NCI-H526 treated with DMSO at 0.1 percent for 48 hours (cell line): ENCODE measurements around the gene UBFD1.
"Not testable (repeated sequence)": the region's sequence is repeated elsewhere in the genome, so short reads cannot be mapped to it uniquely, and the experiment has no call there.

Experiments used
- DNase-seq: peaks from one replicate; lab custom pipeline; 2025; lab: John Stamatoyannopoulos, UW

UBFD1 gene

DNA sequence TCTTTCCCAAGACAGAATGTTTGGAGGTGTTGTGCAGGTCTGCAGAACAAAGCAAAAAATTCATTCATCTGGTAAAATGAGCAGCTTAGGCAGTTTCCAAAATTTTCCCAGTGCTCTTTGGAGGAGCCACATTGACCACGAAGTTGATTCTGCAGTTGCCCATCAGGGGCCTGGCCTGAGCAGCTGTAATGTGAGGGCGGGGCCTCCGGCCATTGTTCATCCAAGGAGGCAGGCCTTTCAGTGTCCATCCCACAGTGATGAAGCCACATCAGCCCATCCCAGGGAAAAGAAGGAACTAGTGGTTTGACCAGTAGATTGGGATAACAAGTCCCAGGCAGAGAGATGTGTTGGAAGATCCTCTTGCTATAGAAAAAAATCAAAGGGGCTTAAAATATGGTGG, 10.1 kb downstream of the UBFD1 start:
- no peak for DNase-seq

DNA sequence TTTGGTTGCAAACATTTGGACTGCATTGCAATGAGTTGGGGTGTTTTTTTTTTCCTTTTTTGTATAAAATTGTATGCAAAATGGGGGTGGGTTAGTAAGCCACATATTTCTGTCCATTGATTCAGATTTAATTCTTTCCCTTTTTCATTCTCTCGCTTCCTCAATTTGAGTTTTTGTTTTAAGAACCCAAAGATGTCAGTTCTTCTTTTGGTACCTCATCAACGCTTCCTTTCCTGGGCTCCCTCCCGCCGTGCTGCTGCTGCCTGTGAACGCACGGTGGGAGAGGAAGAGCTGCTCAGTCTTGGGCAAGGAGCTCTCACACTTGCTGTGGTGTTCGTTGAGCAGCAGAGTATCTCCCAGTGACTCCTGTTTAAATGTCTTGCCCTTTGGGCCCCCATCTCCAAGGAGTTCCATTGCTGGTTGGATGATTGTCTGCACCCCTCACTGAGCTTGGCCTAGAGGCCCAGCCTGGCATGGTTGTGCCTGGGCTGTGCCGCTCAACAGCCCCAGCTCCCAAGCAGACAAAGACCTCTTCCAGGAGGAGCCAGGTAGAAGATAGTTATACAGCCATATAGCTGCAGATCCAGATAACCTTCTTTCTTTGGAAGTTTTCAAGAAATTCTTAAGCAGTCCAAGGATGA, 13.6 kb downstream of the UBFD1 start:
- DNase-seq = no peak

DNA sequence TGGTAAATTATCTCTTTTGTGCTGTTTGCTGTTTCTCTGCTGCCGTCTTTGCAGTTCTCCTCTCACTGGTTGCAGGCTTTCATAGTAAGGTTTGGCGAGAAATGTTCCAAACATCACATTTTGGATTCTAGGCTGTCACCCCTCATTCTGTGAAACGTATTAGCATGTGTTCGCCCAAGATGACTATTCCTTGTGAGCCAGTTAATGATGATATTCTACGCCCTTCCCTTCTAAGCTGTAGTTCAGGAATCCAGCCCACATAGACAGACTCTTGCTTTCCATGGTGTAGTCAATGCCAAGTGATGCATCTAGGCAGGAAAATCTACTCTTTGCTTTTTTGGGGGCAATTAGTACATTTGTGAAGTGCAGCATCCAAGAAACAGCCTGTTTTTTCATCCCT, 14.4 kb downstream of the UBFD1 start:
- DNase-seq = no peak

DNA sequence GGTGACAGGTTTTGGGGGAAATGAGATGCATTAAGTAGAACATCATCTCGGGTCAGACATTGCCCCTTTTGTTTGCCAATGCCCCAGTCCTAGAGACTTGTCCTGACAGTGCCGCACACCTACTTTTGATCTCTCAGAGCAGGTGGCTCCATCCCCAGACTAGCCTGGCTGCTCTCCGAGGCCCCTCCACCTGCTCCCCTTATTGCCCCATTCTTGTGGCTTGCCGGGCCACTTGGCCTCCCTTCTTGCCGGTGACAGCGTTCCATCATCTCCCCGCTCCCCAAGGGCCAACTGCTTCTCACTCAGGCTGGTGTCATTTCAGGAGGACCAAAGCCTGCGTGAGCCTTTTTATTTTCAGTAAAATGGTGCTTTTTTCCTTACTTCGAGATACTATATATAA, 14.9 kb downstream of the UBFD1 start:
- DNase-seq = no peak

DNA sequence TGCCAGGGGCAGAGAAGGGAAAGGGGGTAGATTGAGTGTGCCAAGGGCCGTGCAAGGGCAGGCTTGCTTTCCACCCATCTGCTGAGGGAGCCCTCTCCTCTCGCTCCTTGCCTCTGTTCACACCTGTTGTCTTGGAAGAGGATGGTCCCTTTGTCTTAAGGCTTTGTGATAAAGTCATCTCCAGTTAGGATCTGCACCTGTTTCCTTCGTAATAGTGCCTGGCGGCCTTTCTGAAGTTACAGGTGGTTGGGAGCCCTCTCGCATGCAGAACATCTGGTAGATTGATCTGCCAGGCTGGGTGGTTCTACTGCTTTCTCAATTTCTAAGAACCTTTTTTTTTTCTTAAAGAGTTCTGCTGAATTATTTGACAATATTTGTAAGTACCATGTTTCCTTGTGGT, 16.3 kb downstream of the UBFD1 start:
- no peak for DNase-seq

DNA sequence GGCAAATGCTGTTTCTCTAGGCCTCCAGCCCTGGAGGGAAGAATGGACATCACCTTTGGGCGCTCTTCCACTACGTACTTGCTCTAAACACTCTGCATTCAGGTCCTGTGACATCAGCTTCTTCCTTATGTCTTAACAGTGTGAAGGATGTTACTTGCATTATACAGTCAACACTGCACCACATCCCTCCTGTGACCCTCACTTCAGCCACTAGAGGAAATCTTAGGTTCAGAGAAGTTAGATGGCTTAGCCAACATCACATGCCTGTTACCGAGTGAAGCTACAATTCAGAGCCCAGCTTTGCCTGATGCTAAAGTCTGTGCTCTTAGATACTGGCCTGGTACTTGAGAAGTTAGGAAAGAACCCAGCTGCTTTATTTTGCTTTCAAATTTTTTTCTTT, 18.3 kb downstream of the UBFD1 start:
- no peak for DNase-seq

DNA sequence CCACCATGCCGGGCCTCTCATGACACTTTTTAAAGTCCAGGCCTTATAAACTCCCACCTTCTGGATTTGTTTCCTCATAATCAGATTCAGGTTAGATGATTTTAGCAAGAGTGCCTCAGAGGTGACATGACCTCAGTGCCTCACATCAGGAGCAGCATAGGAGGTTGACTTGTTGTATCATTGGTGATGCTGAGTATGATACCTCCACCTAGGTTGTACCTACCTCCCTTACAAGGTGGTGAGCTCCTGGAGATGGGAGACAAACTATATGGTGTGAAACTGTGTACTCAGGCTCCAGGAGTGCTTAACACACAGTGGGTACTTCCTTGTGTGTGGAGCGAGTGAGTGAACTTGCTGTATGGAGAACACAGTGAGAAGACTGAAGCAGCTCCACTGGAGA, 20.0 kb downstream of the UBFD1 start:
- no peak for DNase-seq

DNA sequence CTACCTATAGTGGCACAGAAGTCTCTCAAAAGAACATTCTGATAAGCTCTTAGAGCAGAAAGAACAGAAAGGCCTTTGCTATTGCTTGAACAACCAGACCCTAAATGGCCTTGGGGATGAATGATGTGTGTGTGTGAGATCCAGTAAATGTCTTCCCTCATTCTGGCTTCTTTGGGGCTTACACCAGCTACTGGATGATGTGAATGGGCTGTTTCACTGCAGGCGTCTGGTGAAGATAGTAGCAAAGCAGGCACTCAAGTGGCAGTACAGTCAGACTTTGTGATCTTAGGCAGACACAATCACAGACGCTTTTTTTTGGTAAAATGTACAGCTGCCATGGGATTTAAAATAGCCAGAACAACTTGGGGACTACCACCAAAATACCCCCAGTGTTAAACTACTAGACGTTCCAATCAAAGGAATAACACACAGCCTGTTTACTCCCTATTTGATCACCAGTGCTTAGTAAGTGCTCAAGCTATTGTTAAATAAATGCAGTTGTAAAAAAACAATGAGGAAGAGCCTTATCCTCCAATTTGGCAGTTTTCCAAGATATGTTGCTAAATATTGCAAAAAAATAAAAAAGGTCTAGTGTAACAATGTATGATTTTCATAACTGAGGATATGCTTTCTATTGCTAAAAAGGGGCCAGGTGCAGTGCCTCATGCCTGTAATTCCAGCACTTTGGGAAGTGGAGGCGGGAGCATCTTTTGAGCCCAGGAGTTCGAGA, 20.7 kb downstream of the UBFD1 start:
- DNase-seq = no peak

DNA sequence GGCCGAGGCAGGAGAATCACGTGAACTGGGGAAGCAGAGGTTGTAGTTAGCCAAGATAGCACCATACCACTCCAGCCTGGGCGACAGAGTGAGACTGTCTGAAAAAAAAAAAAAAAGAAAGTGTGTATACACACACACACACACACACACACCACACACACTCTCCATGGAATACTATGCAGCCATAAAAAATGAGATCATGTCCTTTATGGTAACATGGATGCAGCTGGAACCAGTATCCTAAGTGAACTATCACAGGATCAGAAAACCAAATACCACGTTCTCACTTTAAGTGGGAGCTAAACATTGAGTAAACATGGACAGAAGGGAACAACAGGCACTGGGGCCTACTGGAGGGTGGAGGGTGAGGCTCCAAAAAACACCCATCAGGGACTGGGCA, 21.8 kb downstream of the UBFD1 start:
- no peak for DNase-seq

DNA sequence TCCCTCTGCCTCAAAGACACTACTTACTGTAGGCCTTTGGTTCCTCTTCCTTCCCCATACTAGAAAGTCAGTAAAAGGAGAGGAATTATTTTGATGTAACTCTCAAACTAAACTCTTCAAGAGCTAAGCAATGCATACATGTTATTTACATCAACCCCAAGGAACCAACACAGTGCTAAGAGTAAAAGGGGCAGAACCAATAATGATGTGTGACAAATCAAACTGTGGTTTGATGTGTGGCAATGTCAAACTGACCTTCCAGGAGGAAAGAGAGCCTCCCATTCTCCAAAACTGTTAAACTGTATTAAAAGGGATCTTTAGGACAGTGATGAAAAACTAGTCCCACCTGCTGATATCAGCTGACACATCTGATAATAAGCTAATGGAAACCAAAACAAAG, 22.9 kb downstream of the UBFD1 start:
- no peak for DNase-seq

DNA sequence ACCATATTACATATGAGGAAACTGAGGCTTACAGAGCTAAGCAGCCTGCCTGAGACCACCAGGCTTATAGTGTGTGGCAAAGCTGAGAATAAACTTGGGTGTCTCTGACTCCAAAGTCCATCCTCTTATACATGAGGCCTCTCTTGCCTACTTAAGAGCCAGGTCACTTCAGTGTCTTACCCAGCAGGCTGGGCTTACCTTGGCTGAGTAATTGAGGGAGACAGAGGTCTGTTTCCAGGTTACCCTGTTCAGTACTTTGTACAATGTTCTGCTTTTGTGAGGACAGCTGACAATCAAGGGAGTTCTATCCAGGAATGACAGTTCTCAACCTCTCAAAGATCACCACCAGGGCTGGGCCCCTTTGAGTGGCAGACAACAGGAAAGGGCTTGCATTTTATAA, 24.2 kb downstream of the UBFD1 start:
- DNase-seq = no peak

DNA sequence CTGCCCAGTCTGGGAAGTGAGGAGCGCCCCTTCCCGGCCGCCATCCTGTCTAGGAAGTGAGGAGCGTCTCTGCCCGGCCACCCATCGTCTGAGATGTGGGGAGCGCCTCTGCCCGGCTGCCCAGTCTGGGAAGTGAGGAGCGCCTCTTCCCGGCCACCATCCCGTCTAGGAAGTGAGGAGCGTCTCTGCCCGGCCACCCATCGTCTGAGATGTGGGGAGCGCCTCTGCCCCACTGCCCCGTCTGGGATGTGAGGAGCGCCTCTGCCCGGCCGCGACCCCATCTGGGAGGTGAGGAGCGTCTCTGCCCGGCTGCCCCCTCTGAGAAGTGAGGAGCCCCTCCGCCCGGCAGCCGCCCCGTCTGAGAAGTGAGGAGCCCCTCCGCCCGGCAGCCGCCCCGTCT, 25.7 kb downstream of the UBFD1 start:
- DNase-seq = not testable (repeated sequence)

DNA sequence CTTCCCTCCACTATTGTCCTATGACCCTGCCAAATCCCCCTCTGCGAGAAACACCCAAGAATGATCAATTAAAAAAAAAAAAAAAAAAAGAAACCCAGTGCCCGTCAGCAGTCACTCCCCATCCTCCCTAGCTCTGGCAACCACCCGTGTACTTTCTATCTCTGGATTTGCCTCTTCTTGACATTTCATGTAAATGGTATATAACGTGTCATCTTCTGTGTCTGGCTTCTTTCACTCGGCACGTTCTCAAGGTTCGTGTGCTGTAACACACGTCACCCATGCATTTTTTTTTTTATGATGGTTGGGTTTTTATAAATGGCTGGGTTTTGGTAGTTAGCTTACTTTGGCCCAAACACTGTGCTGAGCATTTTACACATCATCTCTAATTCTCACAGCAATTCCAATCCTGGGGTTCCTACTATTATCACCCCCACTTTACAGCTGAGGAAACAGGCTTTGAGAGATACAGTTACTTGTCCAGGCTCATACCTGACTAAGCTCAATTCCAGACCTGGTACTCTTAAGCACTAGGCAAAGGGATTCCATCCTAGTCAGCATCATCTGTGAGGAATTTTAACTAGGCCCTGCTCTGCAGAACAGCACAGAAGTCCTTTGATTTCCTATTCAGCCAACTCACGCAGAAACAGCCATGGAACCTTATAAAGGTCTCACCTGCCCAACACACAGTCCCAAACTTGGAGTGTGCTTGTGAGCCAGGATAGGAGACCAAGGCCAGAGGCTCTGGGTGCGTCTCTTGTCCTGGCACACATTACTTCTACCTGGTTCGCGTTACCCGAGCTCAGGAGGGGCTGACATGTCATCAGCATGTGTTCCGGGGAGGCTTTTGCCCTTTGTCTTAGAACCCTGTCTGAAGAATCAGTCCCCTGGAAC, 26.9 kb downstream of the UBFD1 start:
- no peak for DNase-seq

DNA sequence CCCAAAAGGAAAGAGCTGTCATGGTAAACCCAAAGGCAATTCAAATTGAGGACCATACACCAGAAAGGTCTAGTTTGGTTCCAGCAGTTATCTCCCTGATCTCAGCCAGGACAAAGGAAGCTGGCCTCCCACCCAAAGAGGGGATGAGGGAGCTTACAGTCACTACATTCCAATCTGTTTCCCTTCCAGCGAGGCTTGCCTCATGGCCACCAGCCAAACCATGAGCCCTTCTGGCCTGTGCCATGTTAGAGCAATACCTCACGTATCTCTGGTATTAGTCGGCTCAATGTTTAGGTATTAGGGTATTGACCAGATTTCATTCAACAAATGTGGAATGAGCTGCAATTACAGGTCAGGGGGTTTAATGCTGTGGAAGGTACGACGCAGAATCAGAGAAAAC, 30.2 kb downstream of the UBFD1 start:
- no peak for DNase-seq

DNA sequence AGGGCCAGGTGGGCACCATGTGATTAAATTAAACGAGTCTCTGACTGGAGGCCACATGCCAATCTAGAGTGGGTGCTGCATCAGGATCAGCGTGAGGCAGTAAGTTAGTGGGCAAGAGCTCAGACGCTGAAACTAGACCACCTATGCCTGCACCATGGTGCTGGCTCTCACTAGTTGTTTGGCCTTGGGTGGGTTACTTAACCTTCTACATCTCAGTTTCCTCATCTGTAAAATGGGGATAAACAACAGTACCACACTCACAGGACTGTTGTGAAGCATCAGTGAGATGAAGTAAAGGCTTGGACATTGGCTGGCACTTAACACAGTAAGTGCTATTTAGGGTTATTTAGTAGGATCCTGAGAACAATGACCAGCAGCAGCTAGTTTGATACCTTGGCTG, 32.7 kb downstream of the UBFD1 start:
- no peak for DNase-seq

DNA sequence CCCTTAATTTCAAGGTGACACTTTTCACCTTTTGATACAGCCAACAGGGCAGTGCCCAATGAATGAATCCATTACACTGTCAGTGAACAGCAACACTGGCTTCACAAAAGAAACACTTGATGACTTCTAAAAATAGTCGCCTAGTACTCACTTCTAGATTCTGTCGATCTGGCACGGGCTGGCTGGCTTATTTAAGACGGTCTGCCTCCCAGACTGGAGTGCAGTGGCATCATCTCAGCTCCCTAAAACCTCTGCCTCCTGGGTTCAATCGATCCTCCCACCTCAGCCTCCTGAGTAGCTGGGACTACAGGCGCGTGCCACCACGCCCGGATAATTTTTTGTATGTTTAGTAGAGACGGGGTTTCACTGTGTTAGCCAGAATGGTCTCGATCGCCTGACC, 36.7 kb downstream of the UBFD1 start:
- no peak for DNase-seq

DNA sequence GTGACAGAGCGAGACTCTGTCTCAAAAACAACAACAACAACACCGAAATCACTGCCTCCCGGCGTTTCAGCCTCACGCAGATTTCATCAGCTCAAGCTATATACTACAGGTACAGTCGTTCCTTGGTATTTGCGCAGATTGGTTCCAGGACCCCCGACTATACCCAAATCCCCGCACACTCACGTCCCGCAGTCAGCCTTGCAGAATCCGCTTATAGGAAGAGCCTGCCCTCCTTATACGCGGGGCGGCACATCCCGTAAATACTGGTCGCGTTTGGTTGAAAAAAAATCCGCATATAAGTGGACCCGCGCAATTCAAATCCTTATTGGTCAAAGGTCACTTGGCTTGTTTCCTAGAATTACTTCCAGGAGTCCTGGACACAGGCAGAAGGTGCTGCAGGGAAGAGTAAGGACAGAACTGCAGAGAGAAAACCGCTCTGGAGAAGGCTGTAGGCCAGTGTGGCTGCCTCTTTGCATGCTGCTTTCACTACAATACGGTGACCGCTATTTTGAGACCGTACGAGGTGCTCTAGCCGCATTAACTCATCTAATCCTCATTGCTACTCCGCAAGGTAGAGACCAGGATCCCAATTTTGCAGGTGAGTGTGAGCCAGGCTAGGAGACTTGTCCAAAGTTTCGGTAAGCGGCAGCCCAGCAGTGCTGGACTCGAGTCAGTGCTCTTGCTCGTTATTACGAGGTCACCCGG, 37.9 kb downstream of the UBFD1 start:
- no peak for DNase-seq

DNA sequence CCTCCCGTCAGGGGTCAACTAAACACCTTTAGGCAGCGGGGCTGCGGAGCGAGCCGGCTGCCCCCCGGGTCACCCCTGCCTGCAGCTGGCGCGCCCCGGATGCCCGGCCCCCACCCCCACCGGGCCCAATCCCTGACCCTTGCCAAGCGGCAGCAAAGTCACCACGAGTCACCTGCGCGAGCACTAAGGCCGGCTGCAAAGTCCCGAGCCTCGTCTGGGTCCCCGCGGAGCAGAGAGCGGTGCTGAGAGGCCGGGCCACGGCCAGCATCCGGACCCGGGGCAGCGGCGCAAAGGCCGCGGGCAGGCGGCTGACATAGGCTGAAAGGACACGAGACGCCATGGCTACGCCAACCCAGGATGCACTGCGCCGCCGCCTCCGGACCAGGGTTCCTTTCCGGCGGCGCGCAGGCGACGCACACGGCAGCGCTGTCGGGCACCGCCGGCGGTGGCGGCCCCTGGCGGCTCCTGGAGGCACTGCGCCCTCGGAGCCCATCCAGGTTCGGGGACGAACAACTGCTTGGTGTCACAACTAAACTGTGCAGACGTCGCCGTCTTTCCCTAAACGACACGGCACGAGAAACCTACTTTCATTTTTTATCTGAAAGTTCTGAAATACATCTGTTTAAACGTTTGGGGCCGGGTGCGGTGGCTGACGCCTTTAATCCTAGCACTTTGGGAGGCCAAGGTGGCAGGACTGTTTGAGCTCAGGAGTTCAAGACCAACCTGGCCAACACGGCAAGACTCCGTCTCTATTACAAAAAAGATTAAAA, 38.6 kb downstream of the UBFD1 start, which contains the start of gene NDUFAB1:
TSS of gene NDUFAB1 (minus strand) at position 366 of the 770 bp plus-strand sequence. CDS start at position 340, 26 bp downstream.
- DNase-seq = peak; percentile 69

DNA sequence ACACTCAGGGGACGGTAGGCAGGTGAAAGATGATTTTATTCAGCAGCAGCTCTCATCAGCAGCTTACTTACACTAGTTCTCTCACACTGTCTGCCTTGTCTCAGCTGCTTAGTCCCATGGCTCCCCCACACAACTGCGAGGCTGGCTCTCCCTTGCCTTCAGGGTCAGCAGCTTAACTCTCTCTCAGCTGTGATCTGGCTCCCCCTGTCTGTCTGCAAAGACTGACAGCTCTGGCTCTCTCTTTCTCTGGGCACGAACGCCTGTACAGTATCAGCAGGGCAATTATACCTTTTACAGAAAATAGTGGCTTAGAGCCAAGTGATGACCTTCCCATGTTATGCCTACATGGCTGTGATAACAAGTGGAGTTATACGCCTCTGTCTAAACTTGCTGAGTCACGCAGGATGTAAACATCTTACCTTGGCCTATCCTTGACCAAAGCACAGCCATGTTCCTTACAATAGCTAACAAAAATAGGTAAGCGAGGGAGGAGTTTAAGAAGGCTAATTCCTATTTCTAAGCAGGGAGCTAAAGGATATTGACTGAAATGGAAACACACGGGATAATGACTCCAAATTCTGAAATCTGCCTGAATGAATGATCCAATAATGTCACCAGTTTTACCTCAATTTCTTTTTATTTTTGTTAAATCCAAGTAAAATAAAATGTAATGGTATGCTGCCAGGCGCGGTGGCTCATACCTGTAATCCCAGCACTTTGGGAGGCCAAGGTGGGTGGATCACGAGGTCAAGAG, 39.7 kb downstream of the UBFD1 start:
- peak; percentile 11 for DNase-seq

DNA sequence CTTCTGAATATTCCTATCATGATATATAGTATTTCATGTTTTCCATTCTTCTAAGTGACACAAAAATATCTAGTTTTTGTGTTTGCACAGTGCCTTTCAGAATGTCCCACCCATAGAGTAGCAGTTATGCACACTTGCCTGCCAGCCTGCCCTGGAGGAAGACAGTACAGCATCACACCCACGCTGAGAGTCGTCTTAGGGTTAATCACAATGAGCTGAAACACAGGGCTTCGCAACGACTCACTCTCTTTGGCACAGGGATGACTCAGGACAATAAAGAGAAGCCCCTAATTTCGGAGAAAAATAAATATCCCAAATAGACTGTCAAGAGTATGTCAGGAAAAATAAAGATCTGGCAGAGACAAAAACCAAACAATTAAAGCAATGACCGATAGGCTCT, 50.2 kb downstream of the UBFD1 start:
- no peak for DNase-seq

DNA sequence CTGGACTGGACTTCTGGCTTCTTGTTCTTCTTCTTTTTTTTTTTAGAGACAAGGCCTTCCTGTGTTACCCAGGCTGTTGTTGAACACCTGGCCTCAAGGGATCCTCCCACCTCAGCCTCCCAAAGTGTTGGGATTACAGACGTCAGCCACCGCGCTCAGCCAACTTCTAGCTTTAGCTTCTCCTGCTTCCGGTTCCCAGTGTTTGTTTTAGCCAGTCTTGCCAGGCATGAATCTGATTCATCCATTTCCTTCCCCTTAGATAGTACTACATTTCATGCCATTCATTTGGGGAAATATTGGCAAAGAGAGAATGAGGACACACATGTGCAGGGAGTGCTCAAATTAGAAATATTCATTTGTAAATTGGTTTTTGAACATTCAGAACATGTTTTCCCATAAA, 50.7 kb downstream of the UBFD1 start:
- no peak for DNase-seq
